GM12878 (cell line): ENCODE results near the gene WDR86. TPM values are rescaled to one million over a fixed set of nuclear protein-coding genes. Genes with fewer than 3 reads are reported as not detected.

ENCODE experiments used
- ATAC-seq: fragments of 200-7000 bp; cut with Tn5 transposase; 3 replicates; pipeline ENCODE4 v1.9.1; 2020; ENCODE audit warnings: mild to moderate bottlenecking, moderate library complexity
- BruUV-seq: library from RNA; stranded (reverse); fragments of 400-500 nt; replicated peaks from 2 replicates; lab custom pipeline; 2021; lab: Mats Ljungman, UMichigan
- CTCF ChIA-PET: fragments of 300-600 bp; sonication (Branson Sonifier 250); formaldehyde crosslinking; extraction: SDS; loops from one replicate; lab custom pipeline; 2021; ENCODE audit warnings: inconsistent platforms; lab: Yijun Ruan, JAX
- POLR2A ChIA-PET: fragments of 350-600 bp; formaldehyde crosslinking; extraction: SDS; loops from one replicate; lab custom pipeline; 2021; ENCODE audit warnings: inconsistent platforms; lab: Charles Lee
- RAD21 ChIA-PET: fragments of 300-600 bp; sonication (Branson Sonifier 250); formaldehyde crosslinking; loops from one replicate; lab custom pipeline; 2023; ENCODE audit warnings: antibody characterized with exemption; ENCODE audit not compliant: unreplicated experiment; lab: Charles Lee
- SMC1A ChIA-PET: fragments of 300-600 bp; sonication (Branson Sonifier 250); formaldehyde crosslinking; loops from one replicate; lab custom pipeline; 2023; ENCODE audit not compliant: unreplicated experiment, uncharacterized antibody; lab: Charles Lee
- DNase-seq: peaks from one replicate; pipeline ENCODE4 v3.0.0-alpha.2; 2011; ENCODE audit warnings: low read depth, low spot score
- FAIRE-seq: peaks from 3 replicates; lab custom pipeline; 2011; peaks lifted over from hg19 to GRCh38; lab: Jason Lieb, UNC
- H2AFZ ChIP-seq: 2 replicates; pipeline ENCODE4 v1.6.0; 2011; ENCODE audit warnings: low read depth, low read length, control low read depth; ENCODE audit not compliant: control insufficient read depth
- H3K27ac ChIP-seq: 2 replicates; pipeline ENCODE4 v1.5.1; 2011; ENCODE audit warnings: control low read depth; ENCODE audit not compliant: control insufficient read depth, insufficient read depth
- H3K27me3 ChIP-seq, 2 experiments: replicated peaks in 1 of 2; 2 replicates each; pipeline versions ENCODE4 v1.6.0 to v1.6.1; 2011; ENCODE audit warnings: low read length in 1 of 2; ENCODE audit not compliant: control insufficient read depth in 2 of 2, insufficient read depth in 2 of 2
- H3K36me3 ChIP-seq, 2 experiments: 2 replicates each; pipeline ENCODE4 v1.5.1; 2011; ENCODE audit warnings: low read length in 1 of 2; ENCODE audit not compliant: control insufficient read depth in 2 of 2, insufficient read depth in 2 of 2
- H3K4me1 ChIP-seq: 2 replicates; pipeline ENCODE4 v1.6.1; 2011; ENCODE audit warnings: mild to moderate bottlenecking, low read length, moderate library complexity, mixed read lengths; ENCODE audit not compliant: control insufficient read depth, insufficient read depth
- H3K4me2 ChIP-seq: 2 replicates; pipeline ENCODE4 v1.6.0; 2011; ENCODE audit warnings: control low read depth; ENCODE audit not compliant: control insufficient read depth, insufficient read depth
- H3K4me3 ChIP-seq: fragments of 200-600 bp; sonication (generic); 2 replicates; pipeline ENCODE4 v1.5.1; 2016
- H3K79me2 ChIP-seq: 2 replicates; pipeline ENCODE4 v1.6.0; 2011; ENCODE audit warnings: low read length; ENCODE audit not compliant: control insufficient read depth, insufficient read depth
- H3K9ac ChIP-seq: 2 replicates; pipeline ENCODE4 v1.8.0; 2011; ENCODE audit warnings: low read length, control low read depth, mixed read lengths; ENCODE audit not compliant: control insufficient read depth, insufficient read depth
- H3K9me3 ChIP-seq: replicated peaks from 3 replicates; pipeline ENCODE4 v1.5.1; 2011; ENCODE audit warnings: mild to moderate bottlenecking, low read length; ENCODE audit not compliant: control insufficient read depth, insufficient read depth
- H4K20me1 ChIP-seq: 2 replicates; pipeline ENCODE4 v1.6.0; 2011; ENCODE audit not compliant: control insufficient read depth, insufficient read depth
- BHLHE40 ChIP-seq, 2 experiments: fragments of 450-650 bp in 1 of 2; IDR thresholded peaks; 2 replicates each; pipeline ENCODE4 v1.6.1; 2011 to 2017; ENCODE audit warnings: low read depth in 2 of 2, borderline replicate concordance in 1 of 2, improper control_type of control experiment in 1 of 2, low read length in 1 of 2, mild to moderate bottlenecking in 1 of 2
- CBX5 ChIP-seq: sonication (generic); IDR thresholded peaks from 2 replicates; pipeline ENCODE4 v1.6.1; 2016; ENCODE audit warnings: low read depth, moderate library complexity, mild to moderate bottlenecking, inconsistent platforms
- JUND ChIP-seq: IDR thresholded peaks from 2 replicates; pipeline ENCODE4 v1.6.1; 2012; ENCODE audit warnings: low read depth, mild to moderate bottlenecking, low read length, improper control_type of control experiment, moderate library complexity
- MLLT1 ChIP-seq: fragments of 450-650 bp; IDR thresholded peaks from 2 replicates; pipeline ENCODE4 v1.6.1; 2016; ENCODE audit warnings: mild to moderate bottlenecking
- MYC ChIP-seq: IDR thresholded peaks from 2 replicates; pipeline ENCODE4 v1.6.1; 2011; ENCODE audit warnings: mild to moderate bottlenecking, low read length, moderate library complexity, inconsistent platforms; ENCODE audit not compliant: insufficient read depth, insufficient replicate concordance, insufficient read length, severe bottlenecking
- REST ChIP-seq: IDR thresholded peaks from 2 replicates; pipeline ENCODE4 v1.6.1; 2012; ENCODE audit warnings: mild to moderate bottlenecking, low read depth, low read length
- SKIL ChIP-seq: fragments of 450-650 bp; IDR thresholded peaks from 2 replicates; pipeline ENCODE4 v1.6.1; 2017; ENCODE audit warnings: mild to moderate bottlenecking, low read depth, inconsistent platforms; ENCODE audit not compliant: poor library complexity, severe bottlenecking
- ZNF207 ChIP-seq: fragments of 450-650 bp; IDR thresholded peaks from 2 replicates; pipeline ENCODE4 v1.6.1; 2014; ENCODE audit warnings: antibody characterized with exemption, mild to moderate bottlenecking, borderline replicate concordance
- WGBS: methylation state at CpG from one replicate; pipeline ENCODE4 v1.1.6; 2016; ENCODE audit warnings: low lambda C conversion rate; ENCODE audit not compliant: insufficient replicate concordance, insufficient coverage; ENCODE audit errors: missing lambda C conversion rate; 5-methylcytosine and 5-hydroxymethylcytosine counted together
- in situ Hi-C: fragments of 300-500 bp; cut with MboI; formaldehyde crosslinking; loops from 9 replicates; pipeline ENCODE4 v1.14.3; 2018; ENCODE audit warnings: mixed read lengths
- intact Hi-C: fragments of 100-400 bp; cut with micrococcal nuclease; formaldehyde crosslinking; loops from one replicate; pipeline ENCODE4 v1.14.2; 2022; ENCODE audit not compliant: unreplicated experiment
- polyA plus RNA-seq, 11 experiments: library from polyadenylated mRNA; depleted of rRNA in 4 of 11; unstranded in 6 of 11; stranded (reverse) in 5 of 11; fragments of >200 nt; fragmentation: Nextera tagmentation in 4 of 11; fragmentation: Illumina TruSeq in 1 of 11; extraction: Ambion mirVana in 4 of 11; extraction: Trizol in 1 of 11; gene quantifications; 1 replicate in 1 of 11; 2 replicates in 10 of 11; pipeline versions ENCODE4 v1.2.1 to v1.2.3, GENCODE V29; 2011 to 2016; ENCODE audit warnings: inconsistent platforms in 2 of 11, missing spikeins in 2 of 11, low read depth in 1 of 11
- total RNA-seq, 4 experiments: library from RNA; depleted of rRNA in 3 of 4; stranded (reverse); fragments of >200 nt in 3 of 4; fragmentation: Illumina TruSeq in 1 of 4; extraction: Trizol in 1 of 4; gene quantifications; 2 replicates each; pipeline versions ENCODE4 v1.2.1 to v1.2.3, GENCODE V29; 2013 to 2021

Gene WDR86
- total and polyA plus RNA-seq, 10 of the 15 experiments (the other 5 are each of a cell fraction or from before 2014, with no cell fraction given), result 0.05 to 0.19 (median 0.15) TPM; not detected in 7

- WGBS, result 31% methylated on average over 43 of the region's 51 CpGs
- ChIA-PET SMC1A (no interaction called here), RAD21 (no interaction called here), POLR2A (no interaction called here)
- no peak for DNase-seq
- Histone ChIP-seq H3K27me3 (peaks cover 0 to 2% of the 10 kb centered on the region in 2 experiments; a peak in 2 of 4 replicates), H3K27ac (no peak within 1 kb of the TSS), H3K4me1 (no peaks in the 10 kb centered on the region)
- ATAC-seq, result no peak; the same call in 2 of the 3 replicates
- TF ChIP-seq MYC (no peak), BHLHE40 (IDR thresholded peaks at IDR 0.05; ENCODE audit: borderline replicate concordance in 1 of 2, low read depth in 2 of 2, low read length in 1 of 2) (no peak), REST (no peak), CBX5 (no peak), MLLT1 (no peak), SKIL (no peak), ZNF207 (no peak), JUND (no peak)
- TF ChIP-seq, all 136 proteins: peak for 0
- Histone ChIP-seq H3K4me3 (no peak within 1 kb of the TSS), H3K9ac (no peak within 1 kb of the TSS), H2AFZ (no peak within 1 kb of the TSS), H3K9me3 (no peaks in the 10 kb centered on the region), H3K4me2 (no peak within 1 kb of the TSS), H4K20me1 (no peaks in the 10 kb centered on the region), H3K79me2 (no peaks in the 10 kb centered on the region), H3K36me3 (no peaks in the 10 kb centered on the region)
- intact Hi-C loops (no loop called here), in situ Hi-C loops (loop anchor here (10.0 kb wide), 1 partner anchor 75 kb away; no protein-coding TSS in a partner anchor)
- FAIRE-seq, result no peak
- CTCF ChIA-PET, result no interaction called here
- no TSS peak for BruUV-seq
Measured at GRCh38 chr7:151439855-151440798, 30.3 kb upstream of the WDR86 start, which contains the start of gene CRYGN. Gene CRYGN (minus strand): TSS chr7:151440141. CDS start chr7:151439917, 224 bp downstream.
